HG02759 (cell line): ENCODE results near the gene HIVEP3.
"Not testable (repeated sequence)": the region's sequence is repeated elsewhere in the genome, so short reads cannot be mapped to it uniquely, and the experiment has no call there.

Source experiments
- ATAC-seq: cut with Tn5 transposase; IDR thresholded peaks from one replicate; pipeline ENCODE4 v1.9.1; 2021; ENCODE audit warnings: mild to moderate bottlenecking, moderate library complexity; ENCODE audit not compliant: unreplicated experiment

Gene HIVEP3

DNA sequence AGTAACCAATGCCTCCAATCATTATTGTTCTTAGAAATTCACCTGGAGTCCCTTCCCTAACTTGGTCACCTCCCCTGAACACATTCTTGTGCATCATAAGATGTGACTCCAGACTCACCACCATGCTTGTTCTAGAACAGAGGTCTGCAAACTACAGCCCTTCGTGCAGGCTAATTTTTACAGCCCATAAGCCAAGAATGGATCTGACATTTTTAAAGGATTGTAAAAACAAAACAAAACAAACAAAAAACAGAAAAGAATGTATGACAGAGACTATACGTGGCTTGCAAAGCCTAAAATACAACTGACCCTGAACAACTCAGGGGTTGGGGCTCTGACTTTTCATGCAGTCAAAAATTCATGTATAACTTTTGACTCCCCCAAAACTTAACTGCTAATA, 6.2 kb upstream of the HIVEP3 start:
- ATAC-seq = no peak

GRCh38 chr1:41921271-41921670, 2.5 kb upstream of the HIVEP3 start:
- ATAC-seq = not testable (repeated sequence)

- ATAC-seq = no peak
These were observed 1.9 kb upstream of the HIVEP3 start for GRCh38 chr1:41920658-41921057.

GRCh38 chr1:41919764-41920397, 1.2 kb upstream of the HIVEP3 start:
- ATAC-seq = peak; percentile 47

GRCh38 chr1:41919131-41919530, 409 bp upstream of the HIVEP3 start:
- ATAC-seq = no peak

DNA sequence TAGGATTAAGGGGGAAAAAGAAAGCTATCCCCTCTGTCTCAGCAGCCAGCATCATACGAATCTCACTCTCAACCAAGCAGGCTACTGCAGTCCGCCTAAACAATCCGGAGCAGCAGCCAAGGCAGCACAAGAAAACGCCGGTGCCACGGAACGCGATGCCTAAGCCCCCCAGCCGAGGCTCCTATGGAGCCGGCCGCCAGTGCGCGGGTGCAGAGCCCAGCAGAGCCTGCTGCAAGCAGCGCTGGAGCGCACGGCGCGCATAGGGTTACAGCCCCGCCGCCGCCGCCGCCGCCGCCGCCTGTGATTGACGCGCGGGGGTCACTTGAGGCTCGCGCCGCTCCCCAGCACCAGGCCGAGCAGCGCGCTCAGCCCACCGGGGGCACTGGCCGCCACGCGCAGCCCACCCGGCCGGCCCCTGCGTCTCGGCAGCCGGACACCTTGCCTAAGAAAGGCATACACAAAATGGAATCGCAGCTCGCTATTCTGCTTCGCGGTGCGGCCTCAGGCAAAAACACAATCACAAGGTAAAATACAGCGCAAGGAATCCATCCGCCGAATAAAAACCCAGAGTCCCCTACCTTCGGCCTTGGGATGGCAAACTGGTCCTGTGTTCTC, 780 bp downstream of the HIVEP3 start:
- no peak for ATAC-seq

DNA sequence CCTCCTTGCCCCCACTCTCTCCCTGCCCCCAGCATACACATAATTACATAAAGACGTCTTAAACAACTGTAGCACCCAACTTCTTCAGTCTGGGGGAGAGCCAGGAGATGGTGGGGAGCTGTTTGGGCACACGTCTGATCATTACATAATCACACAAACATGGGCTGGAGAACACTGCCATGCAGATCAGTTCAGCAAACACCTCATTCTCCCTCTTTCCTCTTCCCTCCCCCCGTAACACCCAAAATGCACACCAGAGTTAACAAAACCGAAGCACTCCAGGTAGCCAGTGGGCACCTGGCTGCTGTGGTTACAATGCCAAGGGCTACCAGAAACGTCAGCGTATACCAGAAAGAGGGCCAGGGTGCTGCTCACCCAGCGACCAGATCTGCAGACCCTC, 1.6 kb downstream of the HIVEP3 start:
- no peak for ATAC-seq

GRCh38 chr1:41915786-41916571, 2.7 kb downstream of the HIVEP3 start:
- ATAC-seq = no peak

DNA sequence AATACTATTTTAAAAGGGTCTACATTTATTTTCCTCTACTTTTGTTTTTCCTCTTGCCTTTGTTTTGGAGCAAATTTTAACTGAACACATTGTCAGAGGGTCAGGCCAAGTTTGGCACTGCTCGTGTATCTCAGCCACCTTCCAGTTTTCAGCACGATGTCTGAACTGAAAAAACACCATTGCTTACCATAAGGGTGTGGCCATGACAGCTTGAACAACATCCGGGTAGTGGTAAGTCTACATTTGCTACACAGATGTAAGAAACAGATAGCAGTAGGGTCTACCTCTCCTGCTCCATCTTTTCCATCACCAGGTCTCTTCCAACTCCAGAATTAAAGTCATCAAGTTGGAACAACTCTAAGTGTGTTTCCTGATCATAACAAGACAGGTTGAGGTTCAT, 4.2 kb downstream of the HIVEP3 start:
- ATAC-seq = no peak

DNA sequence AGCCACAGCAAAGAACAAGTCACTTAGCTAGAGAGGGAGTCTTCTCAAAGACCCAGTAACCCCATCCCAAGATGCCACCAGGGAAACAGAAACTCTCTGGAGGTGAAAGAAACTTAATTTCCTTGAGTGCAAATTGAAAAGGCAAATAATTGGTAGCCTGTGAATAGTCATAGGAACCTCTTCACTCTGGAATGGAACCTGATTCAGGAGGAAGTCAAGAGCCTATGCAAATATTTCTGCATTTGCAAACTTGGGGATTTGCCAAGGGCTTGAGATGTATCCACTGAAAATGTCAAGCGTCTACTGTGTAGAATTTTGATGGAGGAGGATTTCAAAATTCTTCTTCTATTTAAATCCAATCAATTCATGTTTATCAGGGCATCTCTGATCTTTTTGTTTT, 5.7 kb downstream of the HIVEP3 start:
- ATAC-seq = no peak

GRCh38 chr1:41908288-41908895, 10.3 kb downstream of the HIVEP3 start:
- ATAC-seq = no peak

- ATAC-seq = no peak
These were observed 11.3 kb downstream of the HIVEP3 start for GRCh38 chr1:41907446-41907845.

- no peak for ATAC-seq
These were observed 11.8 kb downstream of the HIVEP3 start for GRCh38 chr1:41906943-41907342.

DNA sequence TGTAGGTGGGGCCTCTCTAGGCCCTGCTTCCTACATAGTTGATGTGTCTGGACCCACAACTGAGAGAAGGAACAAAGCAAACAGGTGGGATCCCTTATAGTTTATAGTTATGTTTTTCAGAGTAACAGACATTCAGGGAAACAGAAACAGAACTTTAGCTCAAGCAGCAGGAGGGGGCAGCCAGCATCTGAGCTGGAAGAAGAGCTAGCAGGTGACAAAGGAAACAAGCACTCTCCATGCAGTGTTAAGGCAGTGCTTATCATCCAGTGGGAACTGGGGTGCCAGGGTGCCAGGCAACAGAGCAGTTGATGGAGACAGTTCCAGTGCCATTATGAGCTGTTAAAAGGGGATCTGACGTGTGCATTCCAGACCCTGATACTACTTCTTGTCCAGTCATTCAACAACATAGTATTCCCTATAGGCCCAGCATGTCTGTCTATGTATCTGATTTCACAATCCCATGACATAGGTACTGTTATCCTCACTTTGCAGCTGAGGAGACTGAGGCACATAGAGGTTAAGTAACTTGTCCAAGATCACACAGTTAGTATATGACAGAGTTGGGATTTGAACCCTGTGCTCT, 13.5 kb downstream of the HIVEP3 start:
- no peak for ATAC-seq

DNA sequence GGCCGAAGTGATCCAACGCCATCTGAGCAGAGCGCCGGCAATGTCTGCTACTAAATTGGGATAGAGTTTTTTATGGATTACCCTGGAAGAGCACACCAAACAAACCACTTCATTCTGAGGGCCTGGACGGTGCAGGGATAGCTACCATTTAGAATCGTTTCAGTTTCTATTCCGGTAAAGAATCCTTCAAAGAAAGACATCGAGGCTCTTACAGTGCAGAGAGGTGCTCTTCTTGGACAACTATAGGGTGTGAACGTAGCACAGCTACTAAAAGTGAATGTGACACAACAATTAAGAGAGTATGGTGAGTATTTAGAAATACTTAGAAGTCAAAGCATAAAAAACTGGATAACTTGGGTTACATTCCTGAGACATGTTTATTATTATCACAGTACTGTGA, 16.1 kb downstream of the HIVEP3 start:
- no peak for ATAC-seq

DNA sequence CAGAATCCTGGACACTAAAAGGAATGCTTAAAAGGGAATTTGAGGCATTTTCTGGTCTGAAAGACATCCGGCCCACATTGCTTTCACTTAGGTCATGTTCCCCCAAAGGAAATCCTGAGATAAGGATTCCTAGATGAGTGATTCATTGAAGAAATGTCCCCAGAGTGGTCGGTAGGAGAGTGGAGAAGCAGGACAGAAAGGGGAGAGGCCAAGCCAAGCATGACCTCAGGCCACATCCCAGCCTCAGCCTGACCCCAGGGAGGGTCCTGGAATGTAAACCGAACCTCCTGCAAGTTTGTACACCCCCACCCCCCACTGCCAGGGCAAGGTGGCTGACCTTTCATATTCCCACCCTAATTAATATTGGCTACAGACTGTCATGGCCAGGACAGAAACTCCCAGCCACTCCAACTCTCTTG, 16.6 kb downstream of the HIVEP3 start:
- no peak for ATAC-seq

DNA sequence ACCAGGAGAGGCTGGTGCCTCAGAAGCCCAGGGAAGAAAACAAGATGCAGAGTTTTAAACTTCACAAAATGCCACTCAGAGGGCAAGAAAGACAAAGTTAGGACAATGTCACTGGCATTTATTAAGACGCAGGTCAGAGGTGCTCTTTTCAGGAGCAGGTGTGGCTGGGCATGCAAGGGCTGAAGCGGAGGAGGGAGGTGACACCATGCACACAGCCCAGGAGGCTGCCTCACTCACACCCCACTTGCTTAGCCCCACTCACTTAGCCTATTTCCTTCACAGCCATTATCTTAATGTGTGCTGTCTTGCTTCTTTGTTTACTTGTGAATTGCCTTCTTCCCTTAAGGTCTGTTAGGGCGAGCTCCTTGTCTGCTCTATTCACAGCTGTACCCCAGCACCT, 17.2 kb downstream of the HIVEP3 start:
- ATAC-seq = no peak

DNA sequence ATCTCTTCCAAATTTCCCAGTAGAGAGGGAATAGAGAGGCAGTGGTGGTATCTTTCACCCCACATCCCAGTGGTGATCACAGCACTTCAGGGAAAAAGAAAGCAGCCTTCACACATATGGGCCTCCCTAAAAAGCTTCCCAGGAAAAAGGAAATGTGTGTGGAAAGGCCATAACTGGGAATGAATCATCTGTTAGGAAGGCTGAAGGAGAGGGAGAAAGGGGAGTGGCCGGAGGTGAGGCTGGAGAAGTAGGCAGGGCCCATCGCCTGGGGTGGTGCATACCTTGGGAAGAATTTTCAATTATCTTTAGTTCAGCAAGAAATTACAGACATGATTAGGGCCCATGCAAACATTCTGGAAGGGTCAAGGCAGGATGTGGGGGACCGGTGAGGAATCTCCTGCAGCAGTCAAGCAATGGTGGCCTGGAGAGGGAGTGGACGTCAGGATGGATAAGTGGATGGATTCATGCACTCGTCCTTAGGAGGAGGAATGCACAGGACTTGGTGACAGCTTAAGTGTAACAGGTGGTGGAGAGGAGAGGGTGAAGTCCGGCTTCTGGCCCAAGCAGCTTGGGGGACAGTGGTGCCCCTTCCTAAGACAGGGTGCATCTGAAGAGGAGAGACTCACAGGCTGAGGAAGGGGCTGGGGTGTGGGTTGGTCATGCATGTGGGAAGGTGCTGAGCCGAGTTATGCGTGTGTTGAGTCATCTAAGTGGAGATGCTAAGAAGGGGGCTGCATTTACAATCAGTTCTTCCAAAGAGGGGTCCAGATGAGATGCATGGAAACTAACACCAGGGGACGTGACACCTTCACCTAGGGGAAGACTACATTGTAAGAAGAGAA, 17.9 kb downstream of the HIVEP3 start:
- ATAC-seq = no peak

- ATAC-seq = no peak
These were observed 20.5 kb downstream of the HIVEP3 start for GRCh38 chr1:41898191-41898713.

DNA sequence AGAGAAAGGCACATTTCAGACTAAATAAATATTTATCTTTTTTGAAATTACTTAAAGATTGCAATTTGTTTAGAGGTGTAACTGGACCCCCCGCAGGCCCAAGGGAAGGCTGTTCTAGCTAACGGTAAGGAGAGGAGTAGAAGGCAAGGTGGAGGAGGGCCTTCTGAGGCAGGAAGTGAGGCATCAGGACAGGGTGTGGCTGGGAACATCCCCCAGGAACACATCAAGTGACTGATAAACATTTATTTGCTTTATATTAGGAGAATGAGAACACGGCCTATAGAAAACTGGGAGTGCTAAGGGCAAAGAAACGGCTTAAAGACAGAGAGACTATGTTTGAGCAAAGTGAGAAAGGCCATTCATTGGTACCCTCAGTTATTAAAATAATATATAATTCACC, 23.2 kb downstream of the HIVEP3 start:
- no peak for ATAC-seq
